Stomach (tissue), 9 donors: Measurements from ENCODE around the gene KRTAP4-8. TPM values are rescaled to one million over a fixed set of nuclear protein-coding genes. Genes with fewer than 3 reads are reported as not detected.
"Not testable (repeated sequence)": the region's sequence is repeated elsewhere in the genome, so short reads cannot be mapped to it uniquely, and the experiment has no call there.

Source experiments
- DNase-seq, 2 donors: peaks; one replicate each; pipeline versions ENCODE4 v3.0.0 to v3.0.0-alpha.2; 2013 to 2019
- H3K27ac ChIP-seq, 5 donors: fragments of 200-600 bp in 4 of 5; sonication (generic) in 4 of 5; one replicate each; pipeline ENCODE4 v1.5.1; 2013 to 2019; ENCODE audit warnings: mild to moderate bottlenecking in 1 of 5, moderate library complexity in 1 of 5
- H3K27me3 ChIP-seq, 3 donors: fragments of 200-600 bp; sonication (generic); one replicate each; pipeline ENCODE4 v1.5.1; 2017 to 2019; ENCODE audit warnings: mixed run types in 1 of 3
- H3K36me3 ChIP-seq, 4 donors: fragments of 200-600 bp; sonication (generic); 1 replicate in 3 of 4; 2 replicates in 1 of 4; pipeline ENCODE4 v1.5.1; 2016 to 2019
- H3K4me1 ChIP-seq, 4 donors: fragments of 200-600 bp; sonication (generic); one replicate each; pipeline ENCODE4 v1.5.1; 2016 to 2019
- H3K4me3 ChIP-seq, 4 donors: fragments of 200-600 bp; sonication (generic) in 3 of 4; one replicate each; pipeline ENCODE4 v1.5.1; 2016 to 2019; ENCODE audit warnings: mild to moderate bottlenecking in 1 of 4
- H3K9me3 ChIP-seq, 4 donors: fragments of 200-600 bp; sonication (generic); one replicate each; pipeline ENCODE4 v1.5.1; 2016 to 2019
- CTCF ChIP-seq, 7 experiments: fragments of 450-650 bp in 4 of 7; fragments of 200-600 bp in 3 of 7; sonication (generic) in 3 of 7; IDR thresholded peaks; one replicate each; pipeline ENCODE4 v1.5.1; 2016 to 2019; ENCODE audit warnings: antibody characterized with exemption in 7 of 7, control low read depth in 2 of 7, mild to moderate bottlenecking in 1 of 7
- EP300 ChIP-seq: sonication (generic); formaldehyde crosslinking; IDR thresholded peaks from one replicate; pipeline ENCODE4 v1.6.1; 2017; ENCODE audit warnings: antibody characterized with exemption
- POLR2A ChIP-seq, 4 donors: fragments of 450-650 bp; IDR thresholded peaks; one replicate each; pipeline ENCODE4 v1.6.1; 2016; ENCODE audit warnings: antibody characterized with exemption in 4 of 4, control low read depth in 2 of 4, mild to moderate bottlenecking in 1 of 4, moderate library complexity in 1 of 4
- POLR2AphosphoS5 ChIP-seq, 3 donors: sonication (generic); formaldehyde crosslinking; IDR thresholded peaks; one replicate each; pipeline ENCODE4 v1.6.1; 2016; ENCODE audit warnings: antibody characterized with exemption in 3 of 3
- WGBS, 5 donors: extraction: QIAGEN DNeasy Blood & Tissue Kit in 3 of 5; methylation state at CpG; one replicate each; pipeline versions ENCODE4 v1.1.5 to v1.1.7; 2013 to 2018; 5-methylcytosine and 5-hydroxymethylcytosine counted together
- intact Hi-C: fragments of 100-400 bp; cut with DNase I; formaldehyde crosslinking; loops from one replicate; pipeline ENCODE4 v1.15.1; 2023; ENCODE audit warnings: low total_unique reads
- polyA plus RNA-seq, 3 donors: library from polyadenylated mRNA; stranded (reverse); fragments of 200-250 nt; gene quantifications; one replicate each; pipeline ENCODE4 v1.2.3, GENCODE V29; 2013
- total RNA-seq, 5 donors: library from RNA; depleted of rRNA; stranded (reverse); fragments of >200 nt; gene quantifications; one replicate each; pipeline versions ENCODE4 v1.1.0 to v1.2.3, GENCODE V29; 2014 to 2016
- donor health status: healthy with polysubstance abuse.
- donor health status: Bipolar disorder and iron deficiency.
- donor health status: healthy.

Gene KRTAP4-8
- total and polyA plus RNA-seq, 8 donors, result not detected

- no peak for DNase-seq
- intact Hi-C loops, result no loop called here
- TF ChIP-seq CTCF (IDR thresholded peaks at IDR 0.05), result no peak
- TF ChIP-seq POLR2AphosphoS5 (IDR thresholded peaks at IDR 0.05), result no peak
- no peak for TF ChIP-seq EP300
- TF ChIP-seq POLR2A (IDR thresholded peaks at IDR 0.05), result no peak
- Histone ChIP-seq H3K36me3 (no peaks in the 10 kb centered on the region), H3K4me3 (no peak overlapping the region), H3K9me3 (no peaks in the 10 kb centered on the region), H3K4me1 (no peaks in the 10 kb centered on the region), H3K27me3 (peaks cover 0 to 9% (median 0%) of the 10 kb centered on the region in 3 donors), H3K27ac (no peak overlapping the region)
- 78 to 90% (median 81%) methylated on average over 6 of the region's 6 CpGs for WGBS, 5 donors
Observed at GRCh38 chr17:41098481-41098880, 539 bp upstream of the KRTAP4-8 start.

DNA sequence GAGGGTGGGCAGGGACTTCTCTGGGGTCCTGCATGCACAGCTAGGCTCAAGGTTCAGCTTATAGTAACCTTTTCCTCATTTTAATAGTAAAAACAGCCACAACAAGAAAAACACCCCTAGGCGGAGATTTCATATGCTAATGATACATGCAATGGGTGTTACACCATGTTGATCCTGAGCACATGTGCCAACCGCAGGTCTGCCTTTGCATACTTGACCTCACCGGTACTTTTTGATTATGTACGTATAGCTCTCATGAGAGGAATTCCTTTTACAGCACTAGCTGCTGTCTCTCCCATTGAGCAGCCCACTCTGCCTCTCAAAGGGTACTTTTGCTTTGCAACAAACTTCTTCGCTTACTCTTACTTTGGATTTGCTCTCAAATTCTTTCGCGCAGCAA is 1.9 kb downstream of the KRTAP4-8 start:
- 70 to 84% (median 79%) methylated on average over 7 of the region's 7 CpGs for WGBS, 5 donors
- TF ChIP-seq POLR2AphosphoS5 (IDR thresholded peaks at IDR 0.05) (no peak), CTCF (IDR thresholded peaks at IDR 0.05) (no peak), EP300 (no peak), POLR2A (IDR thresholded peaks at IDR 0.05) (no peak)
- intact Hi-C loops, result no loop called here
- DNase-seq, result no peak
- Histone ChIP-seq H3K9me3 (no peaks in the 10 kb centered on the region), H3K27ac (no peak overlapping the region), H3K36me3 (no peaks in the 10 kb centered on the region), H3K27me3 (peaks cover 0 to 9% (median 0%) of the 10 kb centered on the region in 3 donors), H3K4me3 (no peak overlapping the region), H3K4me1 (no peaks in the 10 kb centered on the region)

GRCh38 chr17:41088760-41089352 is 9.1 kb downstream of the KRTAP4-8 start:
- DNase-seq, H3K9me3 ChIP-seq, H3K27me3 ChIP-seq, intact Hi-C loops, H3K36me3 ChIP-seq, H3K4me1 ChIP-seq, H3K27ac ChIP-seq, H3K4me3 ChIP-seq: not testable (repeated sequence)
- WGBS, 5 donors, result 55 to 67% (median 60%) methylated on average over 4 of the region's 4 CpGs

DNA sequence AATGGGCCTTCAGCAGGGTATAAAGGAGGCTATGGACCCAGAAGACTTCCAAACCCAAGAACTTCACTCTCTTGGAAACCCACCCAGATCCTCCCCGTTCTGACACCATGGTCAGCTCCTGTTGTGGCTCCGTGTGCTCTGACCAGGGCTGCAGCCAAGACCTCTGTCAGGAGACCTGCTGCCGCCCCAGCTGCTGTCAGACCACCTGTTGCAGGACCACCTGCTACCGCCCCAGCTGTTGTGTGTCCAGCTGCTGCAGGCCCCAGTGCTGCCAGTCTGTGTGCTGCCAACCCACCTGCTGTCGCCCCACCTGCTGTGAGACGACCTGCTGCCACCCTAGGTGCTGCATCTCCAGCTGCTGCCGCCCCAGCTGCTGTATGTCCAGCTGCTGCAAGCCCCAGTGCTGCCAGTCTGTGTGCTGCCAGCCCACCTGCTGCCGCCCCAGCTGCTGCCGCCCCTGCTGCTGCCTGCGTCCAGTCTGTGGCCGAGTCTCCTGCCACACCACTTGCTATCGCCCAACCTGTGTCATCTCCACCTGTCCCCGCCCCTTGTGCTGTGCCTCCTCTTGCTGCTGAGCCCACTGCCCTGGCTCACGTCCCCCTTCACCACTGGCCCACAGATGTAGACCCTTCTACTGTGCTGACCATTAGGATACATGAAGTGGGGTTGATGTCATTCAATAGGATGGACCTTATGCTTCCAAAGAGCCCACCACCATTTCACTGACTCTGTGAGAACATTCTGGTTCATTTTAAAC is 13.7 kb downstream of the KRTAP4-8 start, which contains the start of gene KRTAP4-7:
Gene KRTAP4-7 (plus strand): TSS at position 51 of the 757 bp plus-strand sequence. CDS start 57 bp downstream, at position 108.
- H3K9me3 ChIP-seq, intact Hi-C loops, H3K4me3 ChIP-seq, DNase-seq, H3K27me3 ChIP-seq, H3K36me3 ChIP-seq, H3K27ac ChIP-seq, H3K4me1 ChIP-seq: not testable (repeated sequence)
- 72 to 84% (median 79%) methylated on average over 6 to 14 of the region's 14 CpGs for WGBS, 5 donors

DNA sequence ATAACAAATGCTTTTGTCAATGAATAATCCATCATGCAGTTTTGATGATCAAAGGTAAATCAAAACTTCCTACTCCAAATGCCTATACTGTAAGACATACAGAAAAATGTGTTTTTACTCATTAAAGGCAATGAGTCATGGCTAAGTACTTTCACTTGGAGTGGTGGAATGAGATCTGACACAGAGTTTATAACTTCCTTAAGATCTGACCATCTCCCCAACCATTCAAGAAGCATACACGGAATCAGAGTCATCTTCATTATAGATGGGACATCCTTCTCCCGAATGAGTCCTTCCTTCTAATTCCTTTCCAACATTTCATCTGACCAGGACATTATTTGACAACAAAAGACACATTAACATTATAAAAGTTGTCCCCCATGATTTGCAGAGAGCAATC is 14.5 kb downstream of the KRTAP4-8 start:
- H3K27ac ChIP-seq, H3K9me3 ChIP-seq, intact Hi-C loops, H3K4me1 ChIP-seq, H3K4me3 ChIP-seq, H3K36me3 ChIP-seq, DNase-seq, H3K27me3 ChIP-seq: not testable (repeated sequence)
- WGBS, 5 donors, result 71 to 94% (median 86%) methylated on average over 2 of the region's 2 CpGs

DNA sequence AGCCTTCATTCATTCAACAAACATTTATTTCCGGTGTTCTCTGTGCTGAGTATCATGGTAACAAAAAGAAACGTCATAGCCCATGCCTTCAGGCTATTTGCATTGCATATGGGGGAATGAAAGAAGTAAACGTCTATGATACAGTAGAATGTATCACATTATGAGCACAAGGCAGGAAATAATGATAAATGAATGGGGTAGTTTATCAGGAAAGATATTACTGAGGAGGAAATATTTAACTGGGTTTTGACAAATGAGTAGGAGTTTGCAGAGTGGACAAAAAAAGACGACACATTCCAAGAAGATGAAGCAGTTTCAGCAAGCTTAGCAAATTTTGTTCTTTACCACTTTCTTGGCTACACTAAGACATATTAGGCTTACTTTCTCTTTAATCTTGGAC is 15.3 kb downstream of the KRTAP4-8 start:
- H3K27me3 ChIP-seq, result no peaks in the 10 kb centered on the region
- intact Hi-C loops, result no loop called here
- WGBS, 5 donors, result 35 to 52% (median 43%) methylated on average over 4 of the region's 4 CpGs
- no peak overlapping the region for H3K4me3 ChIP-seq
- H3K9me3 ChIP-seq, result no peaks in the 10 kb centered on the region
- no peak for DNase-seq
- no peaks in the 10 kb centered on the region for H3K36me3 ChIP-seq
- TF ChIP-seq EP300, result no peak
- no peak for TF ChIP-seq POLR2AphosphoS5 (IDR thresholded peaks at IDR 0.05)
- no peak for TF ChIP-seq POLR2A (IDR thresholded peaks at IDR 0.05)
- TF ChIP-seq CTCF (IDR thresholded peaks at IDR 0.05), result no peak
- no peaks in the 10 kb centered on the region for H3K4me1 ChIP-seq
- H3K27ac ChIP-seq, result no peak overlapping the region
